ENCODE measurements around the gene CCDC148.

The CCDC148 gene

DNA sequence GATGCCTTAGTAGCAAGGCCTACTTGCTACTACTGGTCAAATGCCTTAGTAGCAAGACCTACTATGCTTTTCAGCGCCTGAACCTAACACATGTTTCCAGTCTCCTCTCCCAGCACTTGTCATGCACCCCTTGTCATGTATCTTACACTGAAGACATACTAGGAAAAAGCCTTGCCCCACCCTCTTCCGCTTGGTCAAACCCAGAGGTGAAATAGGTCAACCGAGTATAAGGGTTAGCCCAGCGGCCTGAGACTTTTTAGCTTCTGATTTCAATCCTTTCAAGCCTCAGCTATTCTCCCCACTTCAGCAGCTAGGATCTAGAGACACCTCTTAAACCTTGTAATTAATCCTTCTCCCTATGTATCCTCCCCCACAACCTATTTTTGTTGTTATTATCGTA is 281.6 kb downstream of the CCDC148 start:
- DNase-seq (ENCODE audit: low read depth, low spot score), result no peak
- H3K4me1 ChIP-seq (ENCODE audit: insufficient read depth, insufficient read length), result no peaks in the 10 kb centered on the region
- H3K9me3 ChIP-seq (ENCODE audit: insufficient read depth, low read length), result no peaks in the 10 kb centered on the region
- no peaks in the 10 kb centered on the region for H3K27me3 ChIP-seq (ENCODE audit: insufficient read depth, insufficient read length)
- H3K9ac ChIP-seq (ENCODE audit: insufficient read length, low read depth), result no peak overlapping the region
- TF ChIP-seq ZNF274 (IDR thresholded peaks at IDR 0.05; ENCODE audit: low read depth, low read length) (no peak), SUZ12 (IDR thresholded peaks at IDR 0.05; ENCODE audit: extremely low read depth, insufficient read depth, insufficient read length) (no peak), YY1 (IDR thresholded peaks at IDR 0.05; ENCODE audit: insufficient read depth, insufficient read length) (no peak)
- H3K4me3 ChIP-seq (ENCODE audit: insufficient read length, low read depth), result no peak overlapping the region
- H3K36me3 ChIP-seq (ENCODE audit: insufficient read depth, insufficient read length, low read length), result no peaks in the 10 kb centered on the region

DNA sequence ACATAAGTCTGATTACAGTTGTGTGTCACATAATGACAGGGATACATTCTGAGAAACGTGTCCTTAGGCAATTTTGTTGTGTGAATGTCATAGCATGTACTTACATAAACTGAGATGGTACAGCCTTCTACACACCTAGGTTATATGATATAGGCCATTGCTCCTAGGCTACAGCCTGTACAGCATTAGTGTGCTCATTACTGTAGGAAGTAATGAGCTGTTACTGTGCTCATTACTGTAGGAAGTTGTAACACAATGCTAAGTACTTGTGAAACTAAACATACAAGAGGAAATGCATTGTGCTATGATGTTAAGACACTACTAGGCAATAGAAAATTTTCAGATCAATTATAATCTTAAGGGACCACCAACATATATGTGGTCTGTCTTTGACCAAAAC is 282.1 kb downstream of the CCDC148 start:
- H3K27me3 ChIP-seq (ENCODE audit: insufficient read depth, insufficient read length), result no peaks in the 10 kb centered on the region
- no peak for DNase-seq (ENCODE audit: low read depth, low spot score)
- no peaks in the 10 kb centered on the region for H3K36me3 ChIP-seq (ENCODE audit: insufficient read depth, insufficient read length, low read length)
- H3K4me3 ChIP-seq (ENCODE audit: insufficient read length, low read depth), result no peak overlapping the region
- no peaks in the 10 kb centered on the region for H3K4me1 ChIP-seq (ENCODE audit: insufficient read depth, insufficient read length)
- TF ChIP-seq YY1 (IDR thresholded peaks at IDR 0.05; ENCODE audit: insufficient read depth, insufficient read length) (no peak), ZNF274 (IDR thresholded peaks at IDR 0.05; ENCODE audit: low read depth, low read length) (no peak), SUZ12 (IDR thresholded peaks at IDR 0.05; ENCODE audit: extremely low read depth, insufficient read depth, insufficient read length) (no peak)
- H3K9ac ChIP-seq (ENCODE audit: insufficient read length, low read depth), result no peak overlapping the region
- H3K9me3 ChIP-seq (ENCODE audit: insufficient read depth, low read length), result no peaks in the 10 kb centered on the region

DNA sequence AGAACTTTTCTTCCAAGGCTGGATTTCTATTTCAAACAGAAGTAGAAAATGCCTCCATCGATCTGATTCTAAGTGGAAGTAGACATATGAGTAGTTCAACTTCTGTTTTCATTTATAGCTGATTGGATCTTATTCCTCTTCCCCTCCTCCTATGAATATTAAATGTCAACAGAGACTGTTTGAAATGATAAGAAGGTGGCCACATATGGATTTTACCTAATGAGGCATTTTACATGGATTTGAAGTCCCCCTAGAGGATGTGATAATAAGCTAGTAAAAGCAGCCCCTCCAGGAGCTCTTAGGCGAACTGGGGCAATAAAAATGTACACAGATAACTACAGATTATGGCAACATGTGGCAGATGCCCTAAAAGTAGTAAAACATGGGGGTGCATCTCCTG is 283.8 kb downstream of the CCDC148 start:
- Histone ChIP-seq H3K4me3 (ENCODE audit: insufficient read length, low read depth) (no peak overlapping the region), H3K27me3 (ENCODE audit: insufficient read depth, insufficient read length) (no peaks in the 10 kb centered on the region), H3K36me3 (ENCODE audit: insufficient read depth, insufficient read length, low read length) (no peaks in the 10 kb centered on the region), H3K9me3 (ENCODE audit: insufficient read depth, low read length) (no peaks in the 10 kb centered on the region), H3K9ac (ENCODE audit: insufficient read length, low read depth) (no peak overlapping the region), H3K4me1 (ENCODE audit: insufficient read depth, insufficient read length) (no peaks in the 10 kb centered on the region)
- DNase-seq (ENCODE audit: low read depth, low spot score), result no peak
- no peak for TF ChIP-seq ZNF274 (IDR thresholded peaks at IDR 0.05; ENCODE audit: low read depth, low read length)
- TF ChIP-seq YY1 (IDR thresholded peaks at IDR 0.05; ENCODE audit: insufficient read depth, insufficient read length), result no peak
- no peak for TF ChIP-seq SUZ12 (IDR thresholded peaks at IDR 0.05; ENCODE audit: extremely low read depth, insufficient read depth, insufficient read length)

DNA sequence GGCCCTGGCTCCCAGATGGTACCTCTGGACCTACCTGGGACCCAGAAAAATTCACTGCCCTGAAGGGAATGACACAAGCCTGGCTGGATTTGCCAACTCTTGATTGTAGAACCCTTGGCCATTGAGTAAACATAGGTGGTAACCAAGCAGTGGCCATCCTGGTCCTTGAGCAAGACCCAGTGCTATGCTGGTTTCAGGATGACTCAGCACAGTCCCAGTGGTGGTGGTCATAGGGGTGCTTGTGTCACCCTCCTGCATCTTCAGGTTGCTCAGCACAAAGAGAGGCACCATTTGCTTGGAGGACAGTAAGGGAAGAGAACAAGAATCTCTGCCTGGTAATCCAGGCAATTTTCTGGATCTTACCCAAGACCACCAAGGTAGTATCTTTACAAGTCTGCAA is 302.0 kb downstream of the CCDC148 start:
- Histone ChIP-seq H3K4me3 (ENCODE audit: insufficient read length, low read depth) (no peak overlapping the region), H3K9ac (ENCODE audit: insufficient read length, low read depth) (no peak overlapping the region), H3K9me3 (ENCODE audit: insufficient read depth, low read length) (no peaks in the 10 kb centered on the region), H3K4me1 (ENCODE audit: insufficient read depth, insufficient read length) (no peaks in the 10 kb centered on the region), H3K27me3 (ENCODE audit: insufficient read depth, insufficient read length) (no peaks in the 10 kb centered on the region), H3K36me3 (ENCODE audit: insufficient read depth, insufficient read length, low read length) (no peaks in the 10 kb centered on the region)
- DNase-seq (ENCODE audit: low read depth, low spot score), result no peak
- TF ChIP-seq ZNF274 (IDR thresholded peaks at IDR 0.05; ENCODE audit: low read depth, low read length) (no peak), YY1 (IDR thresholded peaks at IDR 0.05; ENCODE audit: insufficient read depth, insufficient read length) (no peak), SUZ12 (IDR thresholded peaks at IDR 0.05; ENCODE audit: extremely low read depth, insufficient read depth, insufficient read length) (no peak)

DNA sequence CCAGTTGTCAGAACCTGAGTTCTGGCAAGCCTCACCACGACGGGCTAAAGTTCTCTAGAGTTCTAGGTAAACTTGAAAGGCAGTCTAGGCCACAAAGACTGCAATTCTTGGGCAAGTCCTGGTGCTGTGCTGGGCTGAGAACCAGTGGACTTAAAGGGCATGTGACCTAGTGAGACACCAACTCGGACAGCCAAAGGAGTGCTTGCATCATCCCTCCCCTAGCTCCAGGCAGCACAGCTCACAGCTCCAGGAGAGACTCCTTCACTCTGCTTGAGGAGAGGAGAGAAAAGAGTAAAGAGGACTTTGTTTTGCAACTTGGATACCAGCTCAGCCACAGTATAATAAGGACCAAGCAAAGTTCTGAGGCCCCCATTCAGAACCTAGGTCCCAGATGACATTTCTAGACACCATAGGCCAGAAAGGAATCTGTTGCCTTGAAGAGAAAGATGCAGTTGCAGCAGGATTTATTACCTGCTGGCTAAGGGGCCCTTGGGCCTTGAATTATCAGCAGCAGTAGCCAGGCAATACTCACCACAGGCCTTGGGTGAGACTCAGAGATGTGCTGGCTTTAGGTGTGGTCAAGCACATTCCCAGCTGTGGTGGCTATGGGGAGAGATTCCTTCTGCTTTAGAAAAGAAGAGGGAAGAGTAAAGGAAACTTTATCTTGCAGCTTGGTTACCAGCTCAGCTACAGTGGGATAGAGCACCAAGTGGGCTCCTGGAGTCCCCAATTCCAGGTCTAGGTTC is 303.1 kb downstream of the CCDC148 start:
- no peak overlapping the region for H3K4me3 ChIP-seq (ENCODE audit: insufficient read length, low read depth)
- H3K27me3 ChIP-seq (ENCODE audit: insufficient read depth, insufficient read length), result no peaks in the 10 kb centered on the region
- H3K9ac ChIP-seq (ENCODE audit: insufficient read length, low read depth), result no peak overlapping the region
- no peak for DNase-seq (ENCODE audit: low read depth, low spot score)
- no peaks in the 10 kb centered on the region for H3K36me3 ChIP-seq (ENCODE audit: insufficient read depth, insufficient read length, low read length)
- no peaks in the 10 kb centered on the region for H3K9me3 ChIP-seq (ENCODE audit: insufficient read depth, low read length)
- H3K4me1 ChIP-seq (ENCODE audit: insufficient read depth, insufficient read length), result no peaks in the 10 kb centered on the region
- no peak for TF ChIP-seq SUZ12 (IDR thresholded peaks at IDR 0.05; ENCODE audit: extremely low read depth, insufficient read depth, insufficient read length)
- no peak for TF ChIP-seq ZNF274 (IDR thresholded peaks at IDR 0.05; ENCODE audit: low read depth, low read length)
- no peak for TF ChIP-seq YY1 (IDR thresholded peaks at IDR 0.05; ENCODE audit: insufficient read depth, insufficient read length)

DNA sequence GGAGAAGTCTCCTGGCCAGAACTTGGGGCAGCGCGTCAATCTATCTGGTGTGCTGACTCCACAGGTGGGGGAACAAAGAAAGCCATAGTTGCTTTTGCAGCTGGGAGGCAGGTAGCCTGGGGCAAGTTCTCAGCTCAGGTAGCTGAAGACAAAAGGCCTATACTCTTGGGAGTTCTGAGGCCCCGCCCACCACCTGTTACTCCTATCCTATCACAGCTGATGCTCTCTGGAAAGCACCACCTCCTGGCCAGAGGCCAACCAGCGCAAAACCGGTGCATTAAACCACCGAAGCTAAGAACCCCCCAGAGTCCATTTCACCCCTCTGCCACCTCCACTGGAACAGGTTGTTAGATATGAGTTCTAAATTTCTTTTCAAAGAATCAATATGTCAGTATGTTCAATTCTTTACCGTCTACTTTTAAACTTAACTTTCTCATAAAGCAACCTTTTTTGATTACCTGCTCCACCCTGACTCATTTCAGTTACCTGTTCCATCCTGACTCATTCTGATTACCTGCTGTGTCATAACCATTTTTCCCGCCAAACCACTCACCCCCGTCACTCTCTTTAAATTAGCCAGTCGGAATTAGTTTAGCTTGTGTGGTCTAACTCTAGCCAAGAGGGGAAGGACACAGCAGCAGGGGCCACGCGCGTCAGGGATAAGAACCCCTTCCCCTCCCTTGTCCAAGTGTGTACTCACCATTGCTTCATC is 311.5 kb downstream of the CCDC148 start:
- Histone ChIP-seq H3K9ac (ENCODE audit: insufficient read length, low read depth) (no peak overlapping the region), H3K4me3 (ENCODE audit: insufficient read length, low read depth) (no peak overlapping the region)
- no peak for TF ChIP-seq ZNF274 (IDR thresholded peaks at IDR 0.05; ENCODE audit: low read depth, low read length)
- no peak for TF ChIP-seq SUZ12 (IDR thresholded peaks at IDR 0.05; ENCODE audit: extremely low read depth, insufficient read depth, insufficient read length)
- TF ChIP-seq YY1 (IDR thresholded peaks at IDR 0.05; ENCODE audit: insufficient read depth, insufficient read length), result no peak

DNA sequence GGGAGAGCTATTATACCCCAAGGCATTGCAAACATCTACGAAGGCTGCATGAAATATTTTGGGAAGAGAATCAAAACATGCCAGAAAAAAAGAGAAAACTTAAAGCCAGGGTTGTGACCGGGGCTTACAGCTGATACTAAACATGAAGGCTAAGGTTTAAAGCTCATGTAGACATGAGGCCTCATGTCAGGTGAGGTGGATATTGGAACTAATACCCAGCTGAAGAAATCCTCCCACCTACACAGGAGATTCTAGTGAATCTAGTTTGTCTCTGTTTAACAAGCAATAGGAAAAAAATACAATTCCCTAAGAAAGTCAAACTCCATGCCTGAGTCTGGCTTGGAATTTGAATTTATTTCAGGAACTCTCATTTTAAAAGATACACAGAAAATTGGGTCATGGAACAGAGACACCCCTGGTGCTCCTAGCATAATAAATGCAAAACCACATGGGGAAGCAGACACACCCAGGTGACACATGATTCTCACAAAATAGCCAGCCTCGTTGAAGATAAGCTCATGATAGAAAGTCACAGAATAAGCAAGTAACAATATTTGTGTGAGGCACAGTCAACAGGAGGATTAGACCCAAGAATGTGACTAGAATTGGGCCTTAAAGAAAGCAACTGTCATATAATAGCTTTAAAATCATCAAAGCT is 312.7 kb downstream of the CCDC148 start:
- H3K36me3 ChIP-seq (ENCODE audit: insufficient read depth, insufficient read length, low read length), result no peaks in the 10 kb centered on the region
- H3K27me3 ChIP-seq (ENCODE audit: insufficient read depth, insufficient read length), result no peaks in the 10 kb centered on the region
- DNase-seq (ENCODE audit: low read depth, low spot score), result no peak
- H3K4me1 ChIP-seq (ENCODE audit: insufficient read depth, insufficient read length), result no peaks in the 10 kb centered on the region
- no peak overlapping the region for H3K9ac ChIP-seq (ENCODE audit: insufficient read length, low read depth)
- TF ChIP-seq ZNF274 (IDR thresholded peaks at IDR 0.05; ENCODE audit: low read depth, low read length), result no peak
- TF ChIP-seq SUZ12 (IDR thresholded peaks at IDR 0.05; ENCODE audit: extremely low read depth, insufficient read depth, insufficient read length), result no peak
- no peak for TF ChIP-seq YY1 (IDR thresholded peaks at IDR 0.05; ENCODE audit: insufficient read depth, insufficient read length)
- no peaks in the 10 kb centered on the region for H3K9me3 ChIP-seq (ENCODE audit: insufficient read depth, low read length)
- no peak overlapping the region for H3K4me3 ChIP-seq (ENCODE audit: insufficient read length, low read depth)

More for the DNA sequence above, 311.5 kb downstream of the CCDC148 start:
- Histone ChIP-seq H3K4me1 (ENCODE audit: insufficient read depth, insufficient read length) (no peaks in the 10 kb centered on the region), H3K27me3 (ENCODE audit: insufficient read depth, insufficient read length) (no peaks in the 10 kb centered on the region), H3K9me3 (ENCODE audit: insufficient read depth, low read length) (no peaks in the 10 kb centered on the region), H3K36me3 (ENCODE audit: insufficient read depth, insufficient read length, low read length) (no peaks in the 10 kb centered on the region)
- DNase-seq (ENCODE audit: low read depth, low spot score), result no peak
